Amniotic stem cell (primary cell): Measurements from ENCODE around the gene RPUSD3.
A peak's percentile ranks its signal among the peaks of the same experiment; 100 is the strongest.

Experiments used
- DNase-seq: peaks from one replicate; lab custom pipeline; 2025; lab: John Stamatoyannopoulos, UW

Gene RPUSD3

GRCh38 chr3:9804996-9805395 is 38.8 kb downstream of the RPUSD3 start:
- no peak for DNase-seq

GRCh38 chr3:9803494-9803893 is 40.3 kb downstream of the RPUSD3 start:
- DNase-seq: no peak

GRCh38 chr3:9800529-9800928 is 43.3 kb downstream of the RPUSD3 start:
- no peak for DNase-seq

- no peak for DNase-seq
Observed at GRCh38 chr3:9797196-9797945, 46.4 kb downstream of the RPUSD3 start.

- no peak for DNase-seq
Observed at GRCh38 chr3:9795207-9795606, 48.6 kb downstream of the RPUSD3 start.

DNA sequence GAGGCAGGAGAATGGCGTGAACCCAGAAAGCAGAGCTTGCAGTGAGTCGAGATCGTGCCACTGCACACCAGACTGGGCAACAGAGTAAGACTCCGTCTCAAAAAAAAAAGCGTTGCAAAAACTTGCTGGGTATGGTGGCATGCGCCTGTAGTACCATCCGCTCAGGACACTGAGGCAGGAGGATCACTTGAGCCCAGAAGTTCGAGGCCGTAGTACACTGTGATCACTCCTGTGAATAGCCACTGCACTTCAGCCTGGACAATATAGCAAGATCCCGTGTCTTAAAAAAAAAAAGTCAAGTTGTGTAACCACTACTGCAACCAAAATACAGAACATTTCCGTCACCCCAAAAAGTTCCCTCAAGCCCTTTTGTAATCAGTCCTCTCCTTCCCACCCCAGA is 49.4 kb downstream of the RPUSD3 start:
- DNase-seq: no peak

GRCh38 chr3:9793161-9793781 is 50.5 kb downstream of the RPUSD3 start:
- DNase-seq: peak; percentile 20

GRCh38 chr3:9792405-9793160 is 51.2 kb downstream of the RPUSD3 start, which contains the start of the genes ARPC4 and TADA3:
Gene ARPC4, plus strand, starts transcription at chr3:9793082. Its CDS starts 40 bp downstream, at chr3:9793122.
Gene TADA3, minus strand, starts transcription at chr3:9792473. Its CDS starts 1,007 bp downstream, at chr3:9791466.
- DNase-seq: peak; percentile 94

GRCh38 chr3:9791790-9792404 is 51.9 kb downstream of the RPUSD3 start:
- DNase-seq: no peak

- no peak for DNase-seq
Observed at GRCh38 chr3:9791127-9791526, 52.7 kb downstream of the RPUSD3 start.
